Measurements from ENCODE around the gene PCID2. TPM values are rescaled to one million over a fixed set of nuclear protein-coding genes. Genes with fewer than 3 reads are reported as not detected.

PCID2 gene
- total RNA-seq: 35.1 and 38.9 TPM in 2 replicates

GRCh38 chr13:113208421-113209335 is at the start of gene PCID2:
Gene PCID2, minus strand, starts transcription at chr13:113208669. Its CDS starts 35 bp downstream, at chr13:113208634.

GRCh38 chr13:113209336-113209758 is 878 bp upstream of the PCID2 start, which contains the start of gene CUL4A:
Gene CUL4A, plus strand, starts transcription at chr13:113209613. Its CDS starts 15 bp downstream, at chr13:113209628.

GRCh38 chr13:113157929-113158747 is 50.3 kb downstream of the PCID2 start, which contains the start of gene PROZ:
Gene PROZ, plus strand, starts transcription at chr13:113158648. Its CDS starts 13 bp downstream, at chr13:113158661.

Other genes with a start within 250 kb of the PCID2 start
- 1.7 TPM in 1 of 2 replicates, not detected in the other for gene MCF2L, start 239.5 kb downstream of the PCID2 start, total RNA-seq
- not detected in 2 replicates for gene F7, start 102.9 kb downstream of the PCID2 start, total RNA-seq
- gene F10, start 85.9 kb downstream of the PCID2 start, total RNA-seq: 0.21 TPM in 1 of 2 replicates, not detected in the other
- not detected in 2 replicates for gene PROZ, start 50.0 kb downstream of the PCID2 start, total RNA-seq
- 58.1 and 108 TPM in 2 replicates for gene CUL4A, start 944 bp upstream of the PCID2 start, total RNA-seq
- gene LAMP1, start 88.6 kb upstream of the PCID2 start, total RNA-seq: 152 and 184 TPM in 2 replicates
- gene GRTP1, start 155.5 kb upstream of the PCID2 start, total RNA-seq: 8.2 and 15.8 TPM in 2 replicates
- under 0.01 and 0.21 TPM in 2 replicates for gene ADPRHL1, start 244.8 kb upstream of the PCID2 start, total RNA-seq